HG02588 (cell line): Measurements from ENCODE around the gene LTBP2.
A peak's percentile ranks its signal among the peaks of the same experiment; 100 is the strongest.

Experiments used
- ATAC-seq: cut with Tn5 transposase; IDR thresholded peaks from one replicate; pipeline ENCODE4 v1.9.1; 2021; ENCODE audit warnings: mild to moderate bottlenecking, moderate library complexity; ENCODE audit not compliant: unreplicated experiment

The LTBP2 gene

GRCh38 chr14:74531467-74531866, 80.6 kb downstream of the LTBP2 start:
- no peak for ATAC-seq

GRCh38 chr14:74531006-74531405, 81.0 kb downstream of the LTBP2 start:
- no peak for ATAC-seq

- ATAC-seq, result no peak
Observed at GRCh38 chr14:74528886-74529285, 83.2 kb downstream of the LTBP2 start.

GRCh38 chr14:74528406-74528805, 83.6 kb downstream of the LTBP2 start:
- ATAC-seq, result no peak

GRCh38 chr14:74527736-74528280, 84.2 kb downstream of the LTBP2 start:
- ATAC-seq, result no peak

GRCh38 chr14:74526854-74527585, 85.0 kb downstream of the LTBP2 start:
- ATAC-seq, result no peak

GRCh38 chr14:74525361-74525851, 86.6 kb downstream of the LTBP2 start:
- peak; percentile 59 for ATAC-seq

GRCh38 chr14:74524812-74525135, 87.3 kb downstream of the LTBP2 start:
- no peak for ATAC-seq

GRCh38 chr14:74524076-74524811, 87.8 kb downstream of the LTBP2 start:
- no peak for ATAC-seq

GRCh38 chr14:74522740-74523139, 89.3 kb downstream of the LTBP2 start:
- no peak for ATAC-seq

- ATAC-seq, result no peak
Observed at GRCh38 chr14:74521756-74522155, 90.3 kb downstream of the LTBP2 start.

GRCh38 chr14:74519316-74520074, 92.5 kb downstream of the LTBP2 start:
- ATAC-seq, result no peak

- ATAC-seq, result no peak
Observed at GRCh38 chr14:74518221-74518620, 93.8 kb downstream of the LTBP2 start.

- no peak for ATAC-seq
Observed at GRCh38 chr14:74517731-74518130, 94.3 kb downstream of the LTBP2 start.

- ATAC-seq, result no peak
Observed at GRCh38 chr14:74516451-74517160, 95.4 kb downstream of the LTBP2 start.

GRCh38 chr14:74515891-74516412, 96.1 kb downstream of the LTBP2 start:
- no peak for ATAC-seq

GRCh38 chr14:74514471-74514941, 97.5 kb downstream of the LTBP2 start:
- ATAC-seq, result no peak

- ATAC-seq, result no peak
Observed at GRCh38 chr14:74511966-74512830, 99.8 kb downstream of the LTBP2 start.

- no peak for ATAC-seq
Observed at GRCh38 chr14:74510959-74511409, 101.1 kb downstream of the LTBP2 start.
